Astrocyte (in vitro differentiated cells and primary cell): ENCODE measurements around the gene UBE2J2. TPM values are rescaled to one million over a fixed set of nuclear protein-coding genes. Genes with fewer than 3 reads are reported as not detected.

Source experiments
- DNase-seq: peaks from one replicate; pipeline ENCODE4 v3.0.0-alpha.2; 2010; ENCODE audit warnings: low read depth
- FAIRE-seq: peaks from 2 replicates; lab custom pipeline; 2011; peaks lifted over from hg19 to GRCh38; lab: Jason Lieb, UNC
- H2AFZ ChIP-seq: 2 replicates; pipeline ENCODE4 v1.6.0; 2012; ENCODE audit warnings: low read depth, low read length, inconsistent platforms
- H3K27ac ChIP-seq: 2 replicates; pipeline ENCODE4 v1.5.1; 2011; ENCODE audit warnings: low read depth, low read length, inconsistent platforms
- H3K27me3 ChIP-seq: 2 replicates; pipeline ENCODE4 v1.6.0; 2011; ENCODE audit warnings: low read length, inconsistent platforms; ENCODE audit not compliant: insufficient read depth
- H3K36me3 ChIP-seq: 2 replicates; pipeline ENCODE4 v1.5.1; 2011; ENCODE audit warnings: low read length, inconsistent platforms; ENCODE audit not compliant: insufficient read depth
- H3K4me1 ChIP-seq: 2 replicates; pipeline ENCODE4 v1.5.1; 2011; ENCODE audit warnings: low read length, inconsistent platforms; ENCODE audit not compliant: insufficient read depth
- H3K4me2 ChIP-seq: 2 replicates; pipeline ENCODE4 v1.6.0; 2012; ENCODE audit warnings: low read length, inconsistent platforms
- H3K4me3 ChIP-seq: 2 replicates; pipeline ENCODE4 v1.5.1; 2011; ENCODE audit warnings: low read depth, mild to moderate bottlenecking, low read length, inconsistent platforms; ENCODE audit not compliant: insufficient read depth
- H3K79me2 ChIP-seq: 2 replicates; pipeline ENCODE4 v1.6.0; 2012; ENCODE audit warnings: mild to moderate bottlenecking, low read length, inconsistent platforms; ENCODE audit not compliant: insufficient read depth
- H3K9ac ChIP-seq: 2 replicates; pipeline ENCODE4 v1.6.0; 2012; ENCODE audit warnings: mild to moderate bottlenecking, low read length, inconsistent platforms
- H3K9me3 ChIP-seq: 2 replicates; pipeline ENCODE4 v1.5.1; 2012; ENCODE audit warnings: low read depth, mild to moderate bottlenecking, low read length, inconsistent platforms; ENCODE audit not compliant: insufficient read depth
- H4K20me1 ChIP-seq: 2 replicates; pipeline ENCODE4 v1.6.0; 2012; ENCODE audit warnings: low read length, inconsistent platforms; ENCODE audit not compliant: insufficient read depth
- H3K27ac Mint-ChIP-seq: one replicate; pipeline ENCODE4 v1.8.0; 2021; ENCODE audit warnings: mild to moderate bottlenecking, mixed read lengths; ENCODE audit not compliant: unreplicated experiment
- H3K27me3 Mint-ChIP-seq: one replicate; pipeline ENCODE4 v1.8.0; 2021; ENCODE audit warnings: low read depth, mixed read lengths; ENCODE audit not compliant: unreplicated experiment
- H3K36me3 Mint-ChIP-seq: one replicate; pipeline ENCODE4 v1.8.0; 2021; ENCODE audit warnings: low read depth, mixed read lengths; ENCODE audit not compliant: unreplicated experiment
- H3K4me1 Mint-ChIP-seq: one replicate; pipeline ENCODE4 v1.8.0; 2021; ENCODE audit warnings: low read depth, mixed read lengths; ENCODE audit not compliant: unreplicated experiment
- H3K4me3 Mint-ChIP-seq: one replicate; pipeline ENCODE4 v1.8.0; 2021; ENCODE audit warnings: mild to moderate bottlenecking, moderate library complexity, mixed read lengths; ENCODE audit not compliant: unreplicated experiment
- H3K9me3 Mint-ChIP-seq: one replicate; pipeline ENCODE4 v1.8.0; 2021; ENCODE audit warnings: mild to moderate bottlenecking, mixed read lengths; ENCODE audit not compliant: unreplicated experiment
- EZH2 ChIP-seq: IDR thresholded peaks from 2 replicates; pipeline ENCODE4 v1.6.1; 2012; ENCODE audit warnings: mild to moderate bottlenecking, low read length, inconsistent platforms; ENCODE audit not compliant: insufficient read depth
- total RNA-seq: library from RNA; stranded (reverse); gene quantifications from 2 replicates; pipeline ENCODE4 v1.2.1, GENCODE V29; 2021
- TF ChIP-seq, protein P1 (sequence below): IDR thresholded peaks from 2 replicates; pipeline ENCODE4 v1.5.1; 2011; ENCODE audit warnings: low read depth, mild to moderate bottlenecking, inconsistent platforms, low read length, moderate library complexity; ENCODE audit not compliant: insufficient read depth

The UBE2J2 gene
- total RNA-seq, 1 donor from 2014 or later: 67.4 TPM

DNA sequence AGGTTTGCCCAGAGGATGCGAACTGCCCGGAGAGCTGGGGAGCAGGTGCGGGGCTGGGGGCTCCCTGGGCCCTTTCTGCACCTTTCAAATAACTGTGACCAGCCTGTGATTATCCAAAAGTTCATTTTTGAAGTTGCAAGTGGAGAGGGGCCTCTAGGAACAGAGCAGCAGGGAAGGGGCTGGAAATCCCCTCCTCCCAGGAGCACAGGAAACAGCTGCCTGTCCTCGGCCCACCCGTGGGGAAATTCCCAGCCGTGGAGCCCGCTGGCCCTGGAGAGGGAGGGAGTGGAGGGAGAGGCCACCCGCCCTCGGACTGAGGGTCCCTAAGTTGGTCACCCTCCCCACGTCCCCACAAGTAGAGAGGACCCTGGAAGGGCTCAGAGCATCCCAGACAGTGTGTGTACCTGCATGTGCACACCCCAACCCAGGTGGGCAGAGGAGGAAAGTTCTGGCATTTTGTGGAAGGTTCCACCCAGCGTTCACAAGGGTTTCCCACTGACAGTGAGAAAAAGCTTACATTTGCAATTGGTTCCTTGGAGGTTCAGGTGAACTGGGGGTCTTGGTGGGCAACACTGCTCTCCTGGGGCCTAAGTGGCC lies 58.5 kb downstream of the UBE2J2 start:
- Mint-ChIP-seq H3K36me3 (peaks cover 4% of the 10 kb centered on the region), H3K27me3 (no peaks in the 10 kb centered on the region), H3K4me1 (peaks cover 2% of the 10 kb centered on the region), H3K9me3 (no peaks in the 10 kb centered on the region), H3K4me3 (no peak overlapping the region), H3K27ac (no peak overlapping the region)
- TF ChIP-seq, protein P1, sequence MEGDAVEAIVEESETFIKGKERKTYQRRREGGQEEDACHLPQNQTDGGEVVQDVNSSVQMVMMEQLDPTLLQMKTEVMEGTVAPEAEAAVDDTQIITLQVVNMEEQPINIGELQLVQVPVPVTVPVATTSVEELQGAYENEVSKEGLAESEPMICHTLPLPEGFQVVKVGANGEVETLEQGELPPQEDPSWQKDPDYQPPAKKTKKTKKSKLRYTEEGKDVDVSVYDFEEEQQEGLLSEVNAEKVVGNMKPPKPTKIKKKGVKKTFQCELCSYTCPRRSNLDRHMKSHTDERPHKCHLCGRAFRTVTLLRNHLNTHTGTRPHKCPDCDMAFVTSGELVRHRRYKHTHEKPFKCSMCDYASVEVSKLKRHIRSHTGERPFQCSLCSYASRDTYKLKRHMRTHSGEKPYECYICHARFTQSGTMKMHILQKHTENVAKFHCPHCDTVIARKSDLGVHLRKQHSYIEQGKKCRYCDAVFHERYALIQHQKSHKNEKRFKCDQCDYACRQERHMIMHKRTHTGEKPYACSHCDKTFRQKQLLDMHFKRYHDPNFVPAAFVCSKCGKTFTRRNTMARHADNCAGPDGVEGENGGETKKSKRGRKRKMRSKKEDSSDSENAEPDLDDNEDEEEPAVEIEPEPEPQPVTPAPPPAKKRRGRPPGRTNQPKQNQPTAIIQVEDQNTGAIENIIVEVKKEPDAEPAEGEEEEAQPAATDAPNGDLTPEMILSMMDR: no peak
- no peak for TF ChIP-seq EZH2
- H4K20me1 ChIP-seq: peaks cover 21% of the 10 kb centered on the region
- no peak overlapping the region for H3K4me3 ChIP-seq
- peaks cover 2% of the 10 kb centered on the region for H3K36me3 ChIP-seq
- H2AFZ ChIP-seq: no peak overlapping the region
- DNase-seq (no peak), FAIRE-seq (no peak)
- no peaks in the 10 kb centered on the region for H3K27me3 ChIP-seq
- H3K9me3 ChIP-seq: no peaks in the 10 kb centered on the region
- H3K4me1 ChIP-seq: no peaks in the 10 kb centered on the region
- no peak overlapping the region for H3K27ac ChIP-seq
- no peak overlapping the region for H3K4me2 ChIP-seq
- H3K9ac ChIP-seq: no peak overlapping the region
- H3K79me2 ChIP-seq: peaks cover 5% of the 10 kb centered on the region

DNA sequence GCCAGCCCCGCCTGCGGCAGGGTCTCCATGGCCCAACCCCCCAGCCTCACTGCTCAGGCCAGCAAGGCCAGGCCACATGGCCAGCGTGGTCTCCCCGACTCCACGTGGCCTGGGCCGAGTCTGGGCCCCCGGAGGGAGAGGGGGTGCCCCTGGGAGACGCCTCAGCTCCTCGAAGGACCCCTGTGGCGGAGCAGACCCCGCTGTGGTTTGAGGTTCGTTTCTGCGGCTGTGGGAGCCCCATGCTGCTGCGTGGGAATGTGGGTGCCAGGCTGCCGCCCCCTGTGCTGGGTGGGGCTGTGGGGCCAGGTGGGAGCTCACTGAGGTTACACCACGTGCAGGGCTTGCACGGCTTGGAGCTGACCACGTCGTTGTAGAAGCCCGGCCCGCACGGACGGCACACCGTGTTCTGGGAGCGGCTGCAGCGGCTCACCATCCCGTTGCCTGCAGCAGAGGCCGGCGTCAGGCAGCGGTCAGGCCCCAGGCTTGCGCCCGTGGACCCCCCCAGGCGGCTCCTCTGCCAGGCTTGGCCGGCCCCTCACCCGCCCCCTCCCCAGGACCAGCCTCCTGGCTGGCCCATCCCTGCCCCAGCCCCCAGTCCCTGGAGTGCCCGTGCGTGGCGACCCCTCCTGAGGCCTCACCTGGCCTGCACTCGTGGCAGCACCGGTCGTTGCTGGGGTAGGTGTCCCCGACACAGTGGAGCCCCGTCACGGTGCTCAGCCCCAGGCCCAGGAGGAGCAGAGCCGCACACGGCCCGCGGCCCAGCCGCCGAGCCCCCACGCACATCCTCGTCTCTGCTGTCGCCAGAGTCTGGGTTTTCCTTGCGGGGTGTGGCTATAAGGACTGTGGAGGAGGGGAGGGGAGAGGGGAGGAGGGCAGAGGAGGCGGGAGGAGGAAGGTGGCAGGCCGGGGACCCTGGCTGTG lies 60.0 kb downstream of the UBE2J2 start, which contains the start of gene TNFRSF4:
TNFRSF4 (minus strand) TSS at position 809 of the 921 bp plus-strand sequence; CDS start at position 783, 26 bp downstream.
- H3K36me3 ChIP-seq: peaks cover 2% of the 10 kb centered on the region
- TF ChIP-seq, protein P1: no peak
- no peak for TF ChIP-seq EZH2
- H4K20me1 ChIP-seq: peaks cover 18% of the 10 kb centered on the region
- no peak within 1 kb of the TSS for H3K9ac ChIP-seq
- peak within 1 kb of the TSS; percentile 20 for H3K4me3 Mint-ChIP-seq
- peaks cover 4% of the 10 kb centered on the region for H3K36me3 Mint-ChIP-seq
- no peaks in the 10 kb centered on the region for H3K9me3 Mint-ChIP-seq
- H3K27me3 ChIP-seq: no peaks in the 10 kb centered on the region
- no peak within 1 kb of the TSS for H2AFZ ChIP-seq
- no peak for DNase-seq
- H3K79me2 ChIP-seq: no peaks in the 10 kb centered on the region
- no peak within 1 kb of the TSS for H3K4me3 ChIP-seq
- no peaks in the 10 kb centered on the region for H3K9me3 ChIP-seq
- no peak within 1 kb of the TSS for H3K4me2 ChIP-seq
- H3K27me3 Mint-ChIP-seq: no peaks in the 10 kb centered on the region
- FAIRE-seq: no peak
- peaks cover 7% of the 10 kb centered on the region for H3K4me1 ChIP-seq
- H3K4me1 Mint-ChIP-seq: peaks cover 3% of the 10 kb centered on the region
- no peak within 1 kb of the TSS for H3K27ac ChIP-seq
- no peak within 1 kb of the TSS for H3K27ac Mint-ChIP-seq
